GM18858 (cell line): Measurements from ENCODE around the gene SIK3.
A peak's percentile ranks its signal among the peaks of the same experiment; 100 is the strongest.
"Not testable (repeated sequence)": the region's sequence is repeated elsewhere in the genome, so short reads cannot be mapped to it uniquely, and the experiment has no call there.

Source experiments
- ATAC-seq: cut with Tn5 transposase; IDR thresholded peaks from one replicate; pipeline ENCODE4 v1.9.1; 2021; ENCODE audit not compliant: unreplicated experiment

The SIK3 gene

GRCh38 chr11:116844722-116845121 is 253.5 kb downstream of the SIK3 start:
- no peak for ATAC-seq

- no peak for ATAC-seq
Observed at GRCh38 chr11:116843661-116844060, 254.6 kb downstream of the SIK3 start.

- no peak for ATAC-seq
Observed at GRCh38 chr11:116842909-116843308, 255.3 kb downstream of the SIK3 start.

- no peak for ATAC-seq
Observed at GRCh38 chr11:116842117-116842516, 256.1 kb downstream of the SIK3 start.

- no peak for ATAC-seq
Observed at GRCh38 chr11:116840746-116841296, 257.4 kb downstream of the SIK3 start.

- no peak for ATAC-seq
Observed at GRCh38 chr11:116840224-116840745, 257.9 kb downstream of the SIK3 start.

GRCh38 chr11:116838321-116839084 is 259.7 kb downstream of the SIK3 start:
- no peak for ATAC-seq

- ATAC-seq = no peak
Observed at GRCh38 chr11:116837231-116838091, 260.8 kb downstream of the SIK3 start, which contains the start of gene APOA1. APOA1 (minus strand) TSS chr11:116837622; CDS start chr11:116837387, 235 bp downstream.

GRCh38 chr11:116836632-116836991 is 261.6 kb downstream of the SIK3 start:
- no peak for ATAC-seq

- ATAC-seq = peak; percentile 61
Observed at GRCh38 chr11:116835791-116836631, 262.2 kb downstream of the SIK3 start.

GRCh38 chr11:116835042-116835772 is 263.0 kb downstream of the SIK3 start:
- no peak for ATAC-seq

GRCh38 chr11:116834535-116835041 is 263.6 kb downstream of the SIK3 start:
- ATAC-seq = not testable (repeated sequence)

GRCh38 chr11:116833816-116834534 is 264.3 kb downstream of the SIK3 start:
- ATAC-seq = no peak

- no peak for ATAC-seq
Observed at GRCh38 chr11:116833491-116833815, 264.8 kb downstream of the SIK3 start.

- no peak for ATAC-seq
Observed at GRCh38 chr11:116832350-116833290, 265.6 kb downstream of the SIK3 start.

GRCh38 chr11:116831790-116832349 is 266.4 kb downstream of the SIK3 start:
- no peak for ATAC-seq

- ATAC-seq = no peak
Observed at GRCh38 chr11:116830184-116830912, 267.9 kb downstream of the SIK3 start.
